Panc1 (cell line): ENCODE results near the gene AGBL5. TPM values are rescaled to one million over a fixed set of nuclear protein-coding genes. Genes with fewer than 3 reads are reported as not detected.

ENCODE experiments used
- ATAC-seq: fragments of 200-7000 bp; cut with Tn5 transposase; 2 replicates; pipeline ENCODE4 v1.9.1; 2020; ENCODE audit warnings: mild to moderate bottlenecking, moderate library complexity
- BruUV-seq: library from RNA; stranded (reverse); fragments of 400-500 nt; replicated peaks from 2 replicates; lab custom pipeline; 2021; lab: Mats Ljungman, UMichigan
- CTCF ChIA-PET: fragments of 300-600 bp; sonication (Branson Sonifier 250); formaldehyde crosslinking; loops from one replicate; lab custom pipeline; 2022; ENCODE audit warnings: antibody characterized with exemption; lab: Charles Lee
- POLR2A ChIA-PET: fragments of 300-600 bp; sonication (Branson Sonifier 250); formaldehyde crosslinking; loops from one replicate; lab custom pipeline; 2022; ENCODE audit warnings: antibody characterized with exemption; lab: Charles Lee
- DNase-seq: peaks from one replicate; pipeline ENCODE4 v3.0.0-alpha.2; 2010; ENCODE audit warnings: low read depth, low spot score
- H3K27ac ChIP-seq: 2 replicates; pipeline ENCODE4 v1.5.1; 2011; ENCODE audit warnings: mild to moderate bottlenecking, low read length, inconsistent platforms
- H3K27me3 ChIP-seq: fragments of 200-500 bp; sonication (Bioruptor generic); 2 replicates; pipeline ENCODE4 v1.6.0; 2014; ENCODE audit warnings: low read length, inconsistent platforms; ENCODE audit not compliant: control insufficient read depth, insufficient read depth
- H3K36me3 ChIP-seq: fragments of 200-500 bp; sonication (Bioruptor generic); 2 replicates; pipeline ENCODE4 v1.5.1; 2014; ENCODE audit warnings: inconsistent platforms, mild to moderate bottlenecking, low read length, moderate library complexity; ENCODE audit not compliant: control insufficient read depth, insufficient read depth
- H3K4me1 ChIP-seq: 2 replicates; pipeline ENCODE4 v1.5.1; 2011; ENCODE audit warnings: inconsistent platforms, mild to moderate bottlenecking, low read length, moderate library complexity; ENCODE audit not compliant: control insufficient read depth, insufficient read depth
- H3K4me3 ChIP-seq, 2 experiments: 2 replicates each; pipeline ENCODE4 v1.5.1; 2011 to 2012; ENCODE audit warnings: low read depth in 2 of 2, low read length in 2 of 2, mild to moderate bottlenecking in 2 of 2, inconsistent platforms in 1 of 2, moderate library complexity in 1 of 2
- H3K9me3 ChIP-seq: fragments of 200-500 bp; sonication (Bioruptor generic); 2 replicates; pipeline ENCODE4 v1.5.1; 2014; ENCODE audit warnings: low read depth, mild to moderate bottlenecking, inconsistent platforms, low read length, moderate library complexity; ENCODE audit not compliant: control insufficient read depth, insufficient read depth
- POLR2AphosphoS5 ChIP-seq: IDR thresholded peaks from 2 replicates; pipeline ENCODE4 v1.6.1; 2012; ENCODE audit warnings: mild to moderate bottlenecking, low read depth, low read length, moderate library complexity
- SIN3A ChIP-seq: IDR thresholded peaks from 2 replicates; pipeline ENCODE4 v1.6.1; 2012; ENCODE audit warnings: low read depth, mild to moderate bottlenecking, low read length, moderate library complexity, borderline replicate concordance; ENCODE audit not compliant: insufficient read depth
- TCF7L2 ChIP-seq: IDR thresholded peaks from 2 replicates; pipeline ENCODE4 v1.6.1; 2011; ENCODE audit warnings: mild to moderate bottlenecking, low read depth, low read length, inconsistent platforms
- in situ Hi-C: cut with HindIII; loops from 2 replicates; pipeline ENCODE4 v1.10.0; 2016; ENCODE audit warnings: low sequenced_read_pairs, low pct_unique_long_range_greater_than_20kb
- intact Hi-C: fragments of 100-400 bp; cut with micrococcal nuclease; formaldehyde crosslinking; loops from one replicate; pipeline ENCODE4 v1.10.0; 2022; ENCODE audit not compliant: unreplicated experiment
- total RNA-seq: library from RNA; stranded (reverse); gene quantifications from one replicate; pipeline ENCODE4 v1.2.1, GENCODE V29; 2021; ENCODE audit not compliant: unreplicated experiment
- TF ChIP-seq, protein P1 (sequence below): fragments of 450-650 bp; IDR thresholded peaks from 2 replicates; pipeline ENCODE4 v1.5.1; 2017; ENCODE audit warnings: mild to moderate bottlenecking
- TF ChIP-seq, protein P2 (sequence below), 2 experiments: IDR thresholded peaks; 2 replicates each; pipeline ENCODE4 v1.6.1; 2011 to 2012; ENCODE audit warnings: low read depth in 2 of 2, control low read depth in 1 of 2, low read length in 1 of 2, mild to moderate bottlenecking in 1 of 2, moderate library complexity in 1 of 2; ENCODE audit not compliant: insufficient read depth in 1 of 2

Gene AGBL5
- total RNA-seq, 1 experiment from 2014 or later: 55.6 TPM

DNA sequence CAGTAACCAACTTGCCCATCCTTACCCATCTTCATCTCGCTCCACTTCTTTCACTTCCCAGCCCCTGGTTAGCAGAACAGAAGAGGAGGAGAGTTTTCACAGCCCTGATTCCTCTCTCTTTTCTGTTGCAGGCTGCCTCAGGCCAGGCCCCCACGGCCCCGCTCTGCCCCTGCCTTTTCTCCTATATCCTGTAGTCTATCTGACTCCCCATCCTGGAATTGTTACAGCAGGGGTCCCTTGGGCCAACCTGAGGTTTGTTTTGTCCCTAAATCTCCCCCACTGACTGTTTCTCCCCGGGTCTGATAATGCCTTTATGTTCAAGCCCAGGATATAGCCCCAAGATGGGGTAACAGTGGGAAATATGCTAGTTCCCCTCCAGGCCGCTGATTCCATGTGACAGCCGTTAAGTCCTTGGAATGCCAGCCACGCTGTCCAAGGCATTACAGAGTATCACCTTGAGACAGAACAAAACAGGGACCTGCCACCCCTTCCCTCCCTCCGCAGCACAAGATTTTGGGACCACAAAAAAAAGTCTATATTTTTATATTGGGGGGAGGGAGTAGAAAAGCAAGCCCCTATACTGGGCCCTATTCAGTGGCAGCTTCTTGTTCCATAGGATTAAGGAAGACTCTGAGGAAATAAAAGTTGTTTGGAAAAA lies 18.6 kb downstream of the AGBL5 start:
- ATAC-seq (no peak), DNase-seq (no peak)
- H3K27me3 ChIP-seq: no peaks in the 10 kb centered on the region
- POLR2A ChIA-PET: interaction anchor here (0.7 kb wide), 1 partner anchor 15 kb away, joined by 3 read pairs; no protein-coding TSS in a partner anchor
- peaks cover 15% of the 10 kb centered on the region for H3K4me1 ChIP-seq
- intact Hi-C loops: no loop called here
- H3K27ac ChIP-seq: peak overlapping the region; percentile 93
- TF ChIP-seq TCF7L2 (no peak), SIN3A (no peak), POLR2AphosphoS5 (no peak)
- TF ChIP-seq, protein P1, sequence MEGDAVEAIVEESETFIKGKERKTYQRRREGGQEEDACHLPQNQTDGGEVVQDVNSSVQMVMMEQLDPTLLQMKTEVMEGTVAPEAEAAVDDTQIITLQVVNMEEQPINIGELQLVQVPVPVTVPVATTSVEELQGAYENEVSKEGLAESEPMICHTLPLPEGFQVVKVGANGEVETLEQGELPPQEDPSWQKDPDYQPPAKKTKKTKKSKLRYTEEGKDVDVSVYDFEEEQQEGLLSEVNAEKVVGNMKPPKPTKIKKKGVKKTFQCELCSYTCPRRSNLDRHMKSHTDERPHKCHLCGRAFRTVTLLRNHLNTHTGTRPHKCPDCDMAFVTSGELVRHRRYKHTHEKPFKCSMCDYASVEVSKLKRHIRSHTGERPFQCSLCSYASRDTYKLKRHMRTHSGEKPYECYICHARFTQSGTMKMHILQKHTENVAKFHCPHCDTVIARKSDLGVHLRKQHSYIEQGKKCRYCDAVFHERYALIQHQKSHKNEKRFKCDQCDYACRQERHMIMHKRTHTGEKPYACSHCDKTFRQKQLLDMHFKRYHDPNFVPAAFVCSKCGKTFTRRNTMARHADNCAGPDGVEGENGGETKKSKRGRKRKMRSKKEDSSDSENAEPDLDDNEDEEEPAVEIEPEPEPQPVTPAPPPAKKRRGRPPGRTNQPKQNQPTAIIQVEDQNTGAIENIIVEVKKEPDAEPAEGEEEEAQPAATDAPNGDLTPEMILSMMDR: no peak
- TF ChIP-seq, protein P2, sequence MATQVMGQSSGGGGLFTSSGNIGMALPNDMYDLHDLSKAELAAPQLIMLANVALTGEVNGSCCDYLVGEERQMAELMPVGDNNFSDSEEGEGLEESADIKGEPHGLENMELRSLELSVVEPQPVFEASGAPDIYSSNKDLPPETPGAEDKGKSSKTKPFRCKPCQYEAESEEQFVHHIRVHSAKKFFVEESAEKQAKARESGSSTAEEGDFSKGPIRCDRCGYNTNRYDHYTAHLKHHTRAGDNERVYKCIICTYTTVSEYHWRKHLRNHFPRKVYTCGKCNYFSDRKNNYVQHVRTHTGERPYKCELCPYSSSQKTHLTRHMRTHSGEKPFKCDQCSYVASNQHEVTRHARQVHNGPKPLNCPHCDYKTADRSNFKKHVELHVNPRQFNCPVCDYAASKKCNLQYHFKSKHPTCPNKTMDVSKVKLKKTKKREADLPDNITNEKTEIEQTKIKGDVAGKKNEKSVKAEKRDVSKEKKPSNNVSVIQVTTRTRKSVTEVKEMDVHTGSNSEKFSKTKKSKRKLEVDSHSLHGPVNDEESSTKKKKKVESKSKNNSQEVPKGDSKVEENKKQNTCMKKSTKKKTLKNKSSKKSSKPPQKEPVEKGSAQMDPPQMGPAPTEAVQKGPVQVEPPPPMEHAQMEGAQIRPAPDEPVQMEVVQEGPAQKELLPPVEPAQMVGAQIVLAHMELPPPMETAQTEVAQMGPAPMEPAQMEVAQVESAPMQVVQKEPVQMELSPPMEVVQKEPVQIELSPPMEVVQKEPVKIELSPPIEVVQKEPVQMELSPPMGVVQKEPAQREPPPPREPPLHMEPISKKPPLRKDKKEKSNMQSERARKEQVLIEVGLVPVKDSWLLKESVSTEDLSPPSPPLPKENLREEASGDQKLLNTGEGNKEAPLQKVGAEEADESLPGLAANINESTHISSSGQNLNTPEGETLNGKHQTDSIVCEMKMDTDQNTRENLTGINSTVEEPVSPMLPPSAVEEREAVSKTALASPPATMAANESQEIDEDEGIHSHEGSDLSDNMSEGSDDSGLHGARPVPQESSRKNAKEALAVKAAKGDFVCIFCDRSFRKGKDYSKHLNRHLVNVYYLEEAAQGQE (IDR thresholded peaks at IDR 0.05; ENCODE audit: insufficient read depth in 1 of 2, low read depth in 2 of 2, low read length in 1 of 2): no peak
- H3K9me3 ChIP-seq: no peaks in the 10 kb centered on the region
- peak overlapping the region; percentile 98 to 100 for H3K4me3 ChIP-seq
- no TSS peak for BruUV-seq
- H3K36me3 ChIP-seq: no peaks in the 10 kb centered on the region
- in situ Hi-C loops: no loop called here
- CTCF ChIA-PET: interaction anchor here (0.7 kb wide), 1 partner anchor 12 kb away, joined by 3 read pairs; no protein-coding TSS in a partner anchor

DNA sequence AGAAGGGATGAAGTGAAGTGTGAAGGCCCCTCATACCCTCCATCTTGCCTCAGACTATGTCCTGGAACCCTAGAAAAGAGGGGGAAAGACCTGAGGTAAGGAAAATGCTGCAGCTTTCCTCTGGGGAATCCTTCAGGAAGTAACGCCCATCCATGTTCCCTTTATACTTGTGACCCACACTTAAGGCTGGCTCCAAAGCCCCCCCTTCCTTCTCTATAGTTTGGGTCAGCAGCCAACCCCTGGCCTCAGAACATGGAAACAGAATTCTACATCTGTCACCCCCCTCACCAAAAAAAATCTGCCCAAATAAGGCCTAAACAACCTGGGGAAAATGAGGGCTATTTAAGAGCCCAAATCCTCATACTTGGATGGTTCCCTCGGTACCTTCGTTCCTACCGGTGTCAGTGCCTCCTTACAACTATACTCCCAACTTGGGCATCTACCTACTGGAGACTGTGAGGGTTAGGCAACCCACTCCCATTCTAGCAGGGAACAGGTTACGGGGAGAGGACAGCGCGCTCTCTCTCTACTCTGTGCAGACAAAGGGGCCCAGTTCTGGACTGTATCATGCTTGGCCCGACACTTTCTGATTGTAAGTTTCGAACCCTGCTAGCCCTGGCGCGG lies 19.3 kb downstream of the AGBL5 start:
- intact Hi-C loops: no loop called here
- Histone ChIP-seq H3K27ac (peak overlapping the region; percentile 93), H3K9me3 (no peaks in the 10 kb centered on the region), H3K27me3 (no peaks in the 10 kb centered on the region), H3K4me3 (peak overlapping the region; percentile 98 to 100), H3K4me1 (peaks cover 15% of the 10 kb centered on the region), H3K36me3 (no peaks in the 10 kb centered on the region)
- in situ Hi-C loops: no loop called here
- DNase-seq (no peak), ATAC-seq (peak; percentile 1; the same call in 1 of the 2 replicates)
- no peak for TF ChIP-seq SIN3A
- TF ChIP-seq, protein P2 (IDR thresholded peaks at IDR 0.05; ENCODE audit: insufficient read depth in 1 of 2, low read depth in 2 of 2, low read length in 1 of 2): no peak
- TF ChIP-seq, protein P1: no peak
- TF ChIP-seq TCF7L2: no peak; the same call in 1 of the 2 replicates
- no peak for TF ChIP-seq POLR2AphosphoS5
- ChIA-PET CTCF (interaction anchor here (0.7 kb wide), 1 partner anchor 11 kb away, joined by 3 read pairs; no protein-coding TSS in a partner anchor), POLR2A (interaction anchor here (0.8 to 1.8 kb wide), 2 partner anchors 16 to 20 kb away, joined by 3 to 6 read pairs; no protein-coding TSS in a partner anchor)
- BruUV-seq: TSS peak; percentile 73
